Endothelial cell of umbilical vein (primary cell): ENCODE data around the gene INMT. TPM values are rescaled to one million over a fixed set of nuclear protein-coding genes. Genes with fewer than 3 reads are reported as not detected.
A peak's percentile ranks its signal among the peaks of the same experiment; 100 is the strongest.

Experiments
- BruUV-seq: library from RNA; stranded (reverse); fragments of 400-500 nt; replicated peaks from 2 replicates; lab custom pipeline; 2021; lab: Mats Ljungman, UMichigan
- CTCF ChIA-PET: fragments of 300-600, 350-600 bp; sonication (Branson Sonifier 250); formaldehyde crosslinking; loops from one replicate; lab custom pipeline; 2021; ENCODE audit warnings: antibody characterized with exemption, inconsistent platforms; lab: Charles Lee
- POLR2A ChIA-PET: fragments of 300-600, 350-600 bp; sonication (Branson Sonifier 250); formaldehyde crosslinking; loops from one replicate; lab custom pipeline; 2021; ENCODE audit warnings: antibody characterized with exemption, inconsistent platforms; lab: Charles Lee
- DNase-seq: peaks from one replicate; pipeline ENCODE4 v3.0.0-alpha.2; 2011; ENCODE audit warnings: low read depth, low spot score
- FAIRE-seq: peaks from 2 replicates; lab custom pipeline; 2011; peaks lifted over from hg19 to GRCh38; lab: Jason Lieb, UNC
- H2AFZ ChIP-seq: 2 replicates; pipeline ENCODE4 v1.6.0; 2012; ENCODE audit warnings: low read depth, low read length, control low read depth, inconsistent platforms
- H3K27ac ChIP-seq: 2 replicates; pipeline ENCODE4 v1.5.1; 2011; ENCODE audit warnings: low read depth, mild to moderate bottlenecking, control low read depth, low read length, moderate library complexity; ENCODE audit not compliant: insufficient read depth
- H3K27me3 ChIP-seq, 2 experiments: 2 replicates each; pipeline versions ENCODE4 v1.6.0 to v1.6.1; 2011; ENCODE audit warnings: low read length in 2 of 2, mixed read lengths in 1 of 2; ENCODE audit not compliant: control insufficient read depth in 2 of 2, insufficient read depth in 2 of 2
- H3K36me3 ChIP-seq, 2 experiments: 2 replicates in 1 of 2; 3 replicates in 1 of 2; pipeline ENCODE4 v1.5.1; 2011; ENCODE audit warnings: low read length in 2 of 2, mild to moderate bottlenecking in 1 of 2, moderate library complexity in 1 of 2; ENCODE audit not compliant: control insufficient read depth in 2 of 2, insufficient read depth in 2 of 2; ENCODE audit errors: extremely low read depth in 1 of 2
- H3K4me1 ChIP-seq: 3 replicates; pipeline ENCODE4 v1.5.1; 2011; ENCODE audit warnings: mild to moderate bottlenecking, low read length; ENCODE audit not compliant: control insufficient read depth, insufficient read depth; ENCODE audit errors: extremely low read depth
- H3K4me2 ChIP-seq: 2 replicates; pipeline ENCODE4 v1.6.1; 2011; ENCODE audit warnings: low read length, control low read depth, mixed read lengths; ENCODE audit not compliant: insufficient read depth
- H3K4me3 ChIP-seq, 3 experiments: fragments of 200-600 bp in 1 of 3; sonication (generic), shearing (Covaris generic) in 1 of 3; replicated peaks in 1 of 3; 2 replicates each; pipeline ENCODE4 v1.5.1; 2011 to 2016; ENCODE audit warnings: control low read depth in 3 of 3, low read length in 3 of 3, mild to moderate bottlenecking in 2 of 3, inconsistent platforms in 1 of 3, low read depth in 1 of 3, moderate library complexity in 1 of 3; ENCODE audit not compliant: insufficient read depth in 1 of 3
- H3K79me2 ChIP-seq: 2 replicates; pipeline ENCODE4 v1.6.0; 2012; ENCODE audit warnings: low read length, inconsistent platforms; ENCODE audit not compliant: control insufficient read depth, insufficient read depth
- H3K9ac ChIP-seq: replicated peaks from 2 replicates; pipeline ENCODE3; 2011; ENCODE audit warnings: low read length, control low read depth; ENCODE audit not compliant: insufficient read depth; ENCODE audit errors: extremely low read depth
- H3K9me1 ChIP-seq: replicated peaks from 3 replicates; pipeline ENCODE4 v1.6.0; 2011; ENCODE audit warnings: mild to moderate bottlenecking, low read length; ENCODE audit not compliant: control insufficient read depth, insufficient read depth; ENCODE audit errors: extremely low read depth
- H3K9me3 ChIP-seq: replicated peaks from 2 replicates; pipeline ENCODE4 v1.5.1; 2012; ENCODE audit warnings: low read length, inconsistent platforms; ENCODE audit not compliant: control insufficient read depth, insufficient read depth
- H4K20me1 ChIP-seq: replicated peaks from 2 replicates; pipeline ENCODE3; 2011; ENCODE audit warnings: mild to moderate bottlenecking, low read length; ENCODE audit not compliant: control insufficient read depth, insufficient read depth; ENCODE audit errors: extremely low read depth
- CTCF ChIP-seq, 2 donors: IDR thresholded peaks; 1 replicate in 1 of 2; 2 replicates in 1 of 2; pipeline ENCODE4 v1.5.1; 2011; ENCODE audit warnings: low read length in 2 of 2, mild to moderate bottlenecking in 2 of 2, moderate library complexity in 2 of 2, control low read depth in 1 of 2, inconsistent platforms in 1 of 2, low read depth in 1 of 2; ENCODE audit not compliant: insufficient read depth in 1 of 2; ENCODE audit errors: extremely low read depth in 1 of 2
- FOS ChIP-seq: IDR thresholded peaks from 2 replicates; pipeline ENCODE4 v1.6.1; 2011; ENCODE audit warnings: mild to moderate bottlenecking, low read length, moderate library complexity, borderline replicate concordance; ENCODE audit not compliant: insufficient read depth
- MYC ChIP-seq: IDR thresholded peaks from one replicate; pipeline ENCODE4 v1.6.1; 2011; ENCODE audit warnings: mild to moderate bottlenecking, low read depth, low read length
- POLR2A ChIP-seq: IDR thresholded peaks from 2 replicates; pipeline ENCODE4 v1.6.1; 2012; ENCODE audit warnings: low read depth, mild to moderate bottlenecking, control low read depth, low read length
- POLR2AphosphoS5 ChIP-seq: IDR thresholded peaks from 2 replicates; pipeline ENCODE4 v1.6.1; 2012; ENCODE audit warnings: low read depth, mild to moderate bottlenecking, control low read depth, low read length, moderate library complexity; ENCODE audit not compliant: insufficient read depth
- dilution Hi-C: fragments of 300-500 bp; cut with MboI; formaldehyde crosslinking; loops from one replicate; pipeline ENCODE4 v1.15.0; 2019; ENCODE audit warnings: low sequenced_read_pairs; ENCODE audit not compliant: extremely low pct_ligation_motif_present
- intact Hi-C: fragments of 100-400 bp; cut with micrococcal nuclease; formaldehyde crosslinking; loops from one replicate; pipeline ENCODE4 v1.10.0; 2022
- polyA plus RNA-seq, 4 experiments: library from polyadenylated mRNA; depleted of rRNA in 3 of 4; stranded (reverse) in 3 of 4; unstranded in 1 of 4; fragments of >200 nt; gene quantifications; 2 replicates each; pipeline versions ENCODE4 v1.2.1 to v1.2.3, GENCODE V29; 2011 to 2012; ENCODE audit warnings: missing spikeins in 1 of 4
- total RNA-seq: library from RNA; stranded (reverse); gene quantifications from 2 replicates; pipeline ENCODE4 v1.2.3, GENCODE V29; 2021
- TF ChIP-seq, protein P1 (sequence below): IDR thresholded peaks from 2 replicates; pipeline ENCODE4 v1.6.1; 2011; ENCODE audit not compliant: insufficient read depth, insufficient read length

Gene INMT
- total and polyA plus RNA-seq, 2 donors (not counting 3 experiments of a cell fraction or from before 2014, with no cell fraction given): not detected

DNA sequence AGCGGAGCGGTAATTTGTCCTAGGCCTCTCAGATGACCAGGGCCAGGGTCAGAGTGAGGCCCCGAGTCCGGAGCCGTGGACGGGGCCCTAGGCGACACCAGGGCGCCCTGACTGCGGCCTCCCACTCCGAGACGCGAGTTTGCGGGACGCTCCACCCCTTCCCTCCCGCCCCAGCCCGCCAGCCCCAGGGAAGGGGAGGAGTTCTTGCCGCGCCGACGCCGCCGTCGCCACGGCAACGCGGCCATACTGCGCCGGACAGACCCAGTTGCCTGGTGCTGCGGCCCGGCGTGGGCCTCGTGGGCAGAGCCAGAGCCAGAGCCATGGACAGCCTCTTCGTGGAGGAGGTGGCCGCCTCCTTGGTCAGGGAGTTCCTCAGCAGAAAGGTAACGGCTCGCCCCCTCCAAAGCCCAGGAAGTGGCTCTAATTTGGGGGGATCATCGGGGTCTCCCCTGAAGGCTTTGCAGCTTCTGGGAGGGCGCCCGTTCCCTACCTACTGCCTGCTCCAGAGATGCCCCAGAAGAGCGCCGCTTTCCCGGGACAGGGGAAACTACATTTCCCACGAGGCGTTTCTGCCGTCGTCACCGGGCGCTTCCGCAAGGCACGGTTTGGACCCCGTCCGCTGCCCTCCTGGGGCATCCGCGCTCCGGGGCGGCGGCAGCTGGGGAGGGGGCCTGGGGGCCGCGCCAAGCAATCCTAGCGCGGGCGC lies 19.4 kb downstream of the INMT start, which contains the start of gene MINDY4:
Gene MINDY4, plus strand, starts transcription at position 244 of the 706 bp plus-strand sequence. Its CDS starts 77 bp downstream, at position 321.
- Histone ChIP-seq H3K27ac (peak within 1 kb of the TSS; percentile 25), H3K4me3 (peak within 1 kb of the TSS; percentile 63 to 88 (median 66)), H3K79me2 (no peaks in the 10 kb centered on the region), H2AFZ (peak within 1 kb of the TSS; percentile 94), H3K27me3 (peaks cover 0 to 6% of the 10 kb centered on the region in 2 experiments), H3K9me3 (no peaks in the 10 kb centered on the region), H3K4me1 (peaks cover 9% of the 10 kb centered on the region), H4K20me1 (no peaks in the 10 kb centered on the region), H3K9ac (peak within 1 kb of the TSS; percentile 47), H3K9me1 (no peaks in the 10 kb centered on the region), H3K36me3 (no peaks in the 10 kb centered on the region), H3K4me2 (peak within 1 kb of the TSS; percentile 90)
- POLR2A ChIA-PET: no interaction called here
- dilution Hi-C loops: no loop called here
- peak; percentile 91 for FAIRE-seq
- intact Hi-C loops: no loop called here
- peak; percentile 78 for DNase-seq
- TF ChIP-seq, protein P1, sequence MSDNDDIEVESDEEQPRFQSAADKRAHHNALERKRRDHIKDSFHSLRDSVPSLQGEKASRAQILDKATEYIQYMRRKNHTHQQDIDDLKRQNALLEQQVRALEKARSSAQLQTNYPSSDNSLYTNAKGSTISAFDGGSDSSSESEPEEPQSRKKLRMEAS: peak; percentile 6
- TF ChIP-seq POLR2AphosphoS5 (no peak), POLR2A (peak; percentile 26), MYC (no peak)
- TSS peak; percentile 25 for BruUV-seq
- CTCF ChIA-PET: interaction anchor here (1.0 to 1.6 kb wide), 2 partner anchors 9 to 351 kb away, joined by 3 to 8 read pairs; no protein-coding TSS in a partner anchor

DNA sequence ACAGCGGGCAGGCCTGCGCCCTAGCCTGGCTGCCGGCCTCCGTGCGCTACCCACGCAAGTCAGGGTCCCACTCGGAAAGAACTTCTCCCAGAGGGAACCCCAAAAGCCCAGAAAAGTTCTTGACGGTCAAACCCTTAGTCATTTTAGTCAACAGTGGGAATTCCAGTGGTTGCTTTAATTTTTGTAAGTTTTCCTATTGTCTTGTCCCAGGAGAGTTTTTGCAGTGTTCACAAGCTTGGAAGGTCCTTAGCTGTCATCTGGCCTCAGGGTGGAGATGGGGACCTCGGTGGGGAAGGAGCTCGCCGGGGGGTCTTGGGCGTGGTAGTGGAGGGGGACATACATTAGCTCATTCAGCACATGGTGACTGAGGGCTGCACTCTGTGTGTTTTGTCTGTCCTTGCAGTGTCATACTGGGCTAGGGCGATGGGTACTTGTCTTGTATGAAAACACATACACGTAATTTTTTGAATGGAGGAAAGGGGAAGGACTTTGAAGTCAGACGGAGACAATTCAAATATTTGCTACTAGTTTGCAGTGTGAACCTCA lies 20.0 kb downstream of the INMT start:
- no peaks in the 10 kb centered on the region for H3K36me3 ChIP-seq
- DNase-seq (peak; percentile 34), FAIRE-seq (no peak)
- H3K27me3 ChIP-seq: peaks cover 0 to 6% of the 10 kb centered on the region in 2 experiments
- peak overlapping the region; percentile 90 for H3K4me2 ChIP-seq
- H3K4me3 ChIP-seq: peak overlapping the region; percentile 63 to 88 (median 66)
- POLR2A ChIA-PET: no interaction called here
- dilution Hi-C loops (no loop called here), intact Hi-C loops (no loop called here)
- H3K79me2 ChIP-seq: no peaks in the 10 kb centered on the region
- peak overlapping the region; percentile 25 for H3K27ac ChIP-seq
- TF ChIP-seq CTCF (IDR thresholded peaks at IDR 0.05; ENCODE audit: extremely low read depth in 1 of 2, insufficient read depth in 1 of 2, low read depth in 1 of 2, low read length in 2 of 2) (no peak), FOS (no peak)
- BruUV-seq: no TSS peak
- peak overlapping the region; percentile 94 for H2AFZ ChIP-seq
- H3K9me1 ChIP-seq: no peaks in the 10 kb centered on the region
- H3K4me1 ChIP-seq: peaks cover 9% of the 10 kb centered on the region
- peak overlapping the region; percentile 47 for H3K9ac ChIP-seq
- no peaks in the 10 kb centered on the region for H4K20me1 ChIP-seq
- CTCF ChIA-PET: interaction anchor here (1.0 to 1.6 kb wide), 2 partner anchors 9 to 351 kb away, joined by 3 to 8 read pairs; no protein-coding TSS in a partner anchor
- H3K9me3 ChIP-seq: no peaks in the 10 kb centered on the region
